H9 (cell line): ENCODE measurements around the gene GBP7. TPM values are rescaled to one million over a fixed set of nuclear protein-coding genes. Genes with fewer than 3 reads are reported as not detected.

Experiments
- DNase-seq: peaks from one replicate; pipeline ENCODE4 v3.0.0-alpha.2; 2017
- H2AFZ ChIP-seq: one replicate; pipeline ENCODE4 v1.6.1; 2013; ENCODE audit warnings: mild to moderate bottlenecking, low read length, control low read depth, moderate library complexity
- H2AK5ac ChIP-seq: 2 replicates; pipeline ENCODE4 v1.6.1; 2013; ENCODE audit warnings: low read length, control low read depth, mixed read lengths; ENCODE audit not compliant: insufficient read length
- H2BK120ac ChIP-seq: one replicate; pipeline ENCODE4 v1.6.1; 2013; ENCODE audit warnings: low read depth, mild to moderate bottlenecking, low read length, control low read depth, inconsistent platforms; ENCODE audit not compliant: poor library complexity, severe bottlenecking
- H2BK12ac ChIP-seq: 2 replicates; pipeline ENCODE4 v1.6.1; 2013; ENCODE audit warnings: low read length, control low read depth, mixed read lengths, low read depth; ENCODE audit not compliant: insufficient read length
- H2BK15ac ChIP-seq: 2 replicates; pipeline ENCODE4 v1.6.1; 2013; ENCODE audit warnings: low read depth, low read length, control low read depth
- H2BK20ac ChIP-seq: one replicate; pipeline ENCODE4 v1.6.1; 2013; ENCODE audit warnings: low read depth, mild to moderate bottlenecking, low read length, control low read depth, inconsistent platforms; ENCODE audit not compliant: poor library complexity, severe bottlenecking
- H2BK5ac ChIP-seq: 2 replicates; pipeline ENCODE4 v1.6.1; 2013; ENCODE audit warnings: low read length, control low read depth, mixed read lengths; ENCODE audit not compliant: insufficient read length
- H3K14ac ChIP-seq: 2 replicates; pipeline ENCODE4 v1.6.1; 2013; ENCODE audit warnings: low read length, control low read depth; ENCODE audit not compliant: insufficient read depth
- H3K18ac ChIP-seq: 2 replicates; pipeline ENCODE4 v1.6.1; 2013; ENCODE audit warnings: low read depth, mild to moderate bottlenecking, mixed read lengths, low read length, control low read depth; ENCODE audit not compliant: insufficient read length
- H3K23ac ChIP-seq: 2 replicates; pipeline ENCODE4 v1.6.1; 2013; ENCODE audit warnings: low read length, control low read depth, mixed read lengths, low read depth; ENCODE audit not compliant: insufficient read length
- H3K23me2 ChIP-seq: 2 replicates; pipeline ENCODE4 v1.6.1; 2013; ENCODE audit warnings: low read depth, mild to moderate bottlenecking, mixed read lengths, low read length, control low read depth; ENCODE audit not compliant: insufficient read length, poor library complexity, severe bottlenecking
- H3K27ac ChIP-seq: 2 replicates; pipeline ENCODE4 v1.5.1; 2013; ENCODE audit warnings: low read length, control low read depth, mixed read lengths, low read depth; ENCODE audit not compliant: insufficient read length
- H3K27me3 ChIP-seq: 2 replicates; pipeline ENCODE4 v1.6.1; 2013; ENCODE audit warnings: low read length, control low read depth, inconsistent platforms; ENCODE audit not compliant: insufficient read depth
- H3K4ac ChIP-seq: 2 replicates; pipeline ENCODE4 v1.6.1; 2013; ENCODE audit warnings: low read depth, mild to moderate bottlenecking, control low read depth, inconsistent platforms, low read length, moderate library complexity
- H3K4me1 ChIP-seq: 2 replicates; pipeline ENCODE4 v1.6.1; 2013; ENCODE audit warnings: low read length, control low read depth, inconsistent platforms; ENCODE audit not compliant: insufficient read depth
- H3K4me2 ChIP-seq: 2 replicates; pipeline ENCODE4 v1.6.1; 2013; ENCODE audit warnings: low read length, control low read depth, mixed read lengths; ENCODE audit not compliant: insufficient read length, insufficient read depth
- H3K56ac ChIP-seq: 2 replicates; pipeline ENCODE4 v1.6.1; 2013; ENCODE audit warnings: low read depth, mild to moderate bottlenecking, mixed read lengths, low read length, control low read depth; ENCODE audit not compliant: insufficient read length
- H3K79me1 ChIP-seq: 2 replicates; pipeline ENCODE4 v1.6.1; 2013; ENCODE audit warnings: low read depth, mild to moderate bottlenecking, moderate library complexity, low read length, control low read depth, inconsistent platforms; ENCODE audit not compliant: insufficient read depth, poor library complexity, severe bottlenecking
- H3K79me2 ChIP-seq: 2 replicates; pipeline ENCODE4 v1.6.1; 2013; ENCODE audit warnings: low read length, control low read depth, inconsistent platforms; ENCODE audit not compliant: insufficient read depth
- H3K9ac ChIP-seq: 2 replicates; pipeline ENCODE4 v1.6.1; 2013; ENCODE audit warnings: low read length, control low read depth, mixed read lengths; ENCODE audit not compliant: insufficient read length; ENCODE audit errors: extremely low read depth
- H3K9me3 ChIP-seq: one replicate; pipeline ENCODE4 v1.6.1; 2013; ENCODE audit warnings: low read depth, low read length, inconsistent platforms; ENCODE audit not compliant: control insufficient read depth
- H3T11ph ChIP-seq: one replicate; pipeline ENCODE4 v1.6.1; 2013; ENCODE audit warnings: mild to moderate bottlenecking, low read length, control low read depth, inconsistent platforms
- H4K20me1 ChIP-seq: one replicate; pipeline ENCODE4 v1.6.1; 2013; ENCODE audit not compliant: control insufficient read depth, insufficient read length, insufficient read depth
- H4K5ac ChIP-seq: 2 replicates; pipeline ENCODE4 v1.6.1; 2013; ENCODE audit warnings: low read depth, mild to moderate bottlenecking, mixed read lengths, low read length, control low read depth; ENCODE audit not compliant: insufficient read length
- H4K8ac ChIP-seq: replicated peaks from 2 replicates; pipeline ENCODE4 v1.6.1; 2013; ENCODE audit warnings: low read length, control low read depth, mixed read lengths, low read depth; ENCODE audit not compliant: insufficient read length
- H4K91ac ChIP-seq: 2 replicates; pipeline ENCODE4 v1.6.1; 2013; ENCODE audit warnings: low read depth, mild to moderate bottlenecking, moderate library complexity, mixed read lengths, low read length, control low read depth; ENCODE audit not compliant: insufficient read length
- H3K27ac Mint-ChIP-seq, 3 experiments: 2 replicates in 2 of 3; 3 replicates in 1 of 3; pipeline ENCODE4 v1.8.0; 2020 to 2021; ENCODE audit warnings: mixed read lengths in 3 of 3, mild to moderate bottlenecking in 1 of 3, moderate library complexity in 1 of 3
- H3K27me3 Mint-ChIP-seq: 2 replicates; pipeline ENCODE4 v1.8.0; 2021; ENCODE audit warnings: low read depth, mild to moderate bottlenecking, moderate library complexity, mixed read lengths
- H3K36me3 Mint-ChIP-seq, 3 experiments: 2 replicates in 2 of 3; 3 replicates in 1 of 3; pipeline ENCODE4 v1.8.0; 2020 to 2021; ENCODE audit warnings: low read depth in 3 of 3, mixed read lengths in 3 of 3; ENCODE audit not compliant: insufficient read depth in 1 of 3
- H3K4me1 Mint-ChIP-seq, 2 experiments: 2 replicates each; pipeline ENCODE4 v1.8.0; 2020; ENCODE audit warnings: mixed read lengths in 2 of 2
- H3K4me3 Mint-ChIP-seq, 2 experiments: 2 replicates in 1 of 2; 3 replicates in 1 of 2; pipeline ENCODE4 v1.8.0; 2020 to 2021; ENCODE audit warnings: mild to moderate bottlenecking in 2 of 2, mixed read lengths in 2 of 2, moderate library complexity in 1 of 2
- H3K9me3 Mint-ChIP-seq, 2 experiments: 2 replicates in 1 of 2; 3 replicates in 1 of 2; pipeline ENCODE4 v1.8.0; 2020; ENCODE audit warnings: mild to moderate bottlenecking in 2 of 2, mixed read lengths in 2 of 2, moderate library complexity in 1 of 2
- WGBS: extraction: QIAGEN DNeasy Blood & Tissue Kit; methylation state at CpG from one replicate; pipeline ENCODE4 v1.1.7; 2013; ENCODE audit warnings: missing lambda C conversion rate, low lambda C conversion rate, mixed read lengths; ENCODE audit not compliant: insufficient read length; ENCODE audit errors: extremely low coverage; 5-methylcytosine and 5-hydroxymethylcytosine counted together
- total RNA-seq: library from RNA; stranded (reverse); gene quantifications from 2 replicates; pipeline ENCODE4 v1.2.1, GENCODE V29; 2021
- TF ChIP-seq, protein P1 (sequence below): fragments of 200-600 bp; sonication (generic); conservative IDR thresholded peaks from 3 replicates; pipeline ENCODE4 v1.8.0; 2021; ENCODE audit warnings: antibody characterized with exemption, mild to moderate bottlenecking

The GBP7 gene
- total RNA-seq, 1 experiment from 2014 or later = not detected

- no peak overlapping the region for H2BK15ac ChIP-seq
- H4K8ac ChIP-seq = no peak overlapping the region
- no peak overlapping the region for H4K5ac ChIP-seq
- no peak overlapping the region for H3K4ac ChIP-seq
- H3K23ac ChIP-seq = no peak overlapping the region
- H3K27me3 ChIP-seq = no peaks in the 10 kb centered on the region
- no peak overlapping the region for H3K4me2 ChIP-seq
- H2BK20ac ChIP-seq = no peak overlapping the region
- no peak overlapping the region for H3K9ac ChIP-seq
- H2BK120ac ChIP-seq = no peak overlapping the region
- peaks cover 7% of the 10 kb centered on the region for H3K9me3 ChIP-seq
- H3K27me3 Mint-ChIP-seq = no peaks in the 10 kb centered on the region
- TF ChIP-seq, protein P1, sequence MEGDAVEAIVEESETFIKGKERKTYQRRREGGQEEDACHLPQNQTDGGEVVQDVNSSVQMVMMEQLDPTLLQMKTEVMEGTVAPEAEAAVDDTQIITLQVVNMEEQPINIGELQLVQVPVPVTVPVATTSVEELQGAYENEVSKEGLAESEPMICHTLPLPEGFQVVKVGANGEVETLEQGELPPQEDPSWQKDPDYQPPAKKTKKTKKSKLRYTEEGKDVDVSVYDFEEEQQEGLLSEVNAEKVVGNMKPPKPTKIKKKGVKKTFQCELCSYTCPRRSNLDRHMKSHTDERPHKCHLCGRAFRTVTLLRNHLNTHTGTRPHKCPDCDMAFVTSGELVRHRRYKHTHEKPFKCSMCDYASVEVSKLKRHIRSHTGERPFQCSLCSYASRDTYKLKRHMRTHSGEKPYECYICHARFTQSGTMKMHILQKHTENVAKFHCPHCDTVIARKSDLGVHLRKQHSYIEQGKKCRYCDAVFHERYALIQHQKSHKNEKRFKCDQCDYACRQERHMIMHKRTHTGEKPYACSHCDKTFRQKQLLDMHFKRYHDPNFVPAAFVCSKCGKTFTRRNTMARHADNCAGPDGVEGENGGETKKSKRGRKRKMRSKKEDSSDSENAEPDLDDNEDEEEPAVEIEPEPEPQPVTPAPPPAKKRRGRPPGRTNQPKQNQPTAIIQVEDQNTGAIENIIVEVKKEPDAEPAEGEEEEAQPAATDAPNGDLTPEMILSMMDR = no peak
- H3K36me3 Mint-ChIP-seq = peaks cover 0 to 9% (median 8%) of the 10 kb centered on the region in 3 experiments; a peak in 5 of 7 replicates
- H4K20me1 ChIP-seq = no peaks in the 10 kb centered on the region
- no peak overlapping the region for H2AFZ ChIP-seq
- H3K79me1 ChIP-seq = no peaks in the 10 kb centered on the region
- H3K27ac Mint-ChIP-seq = no peak overlapping the region
- no peak for DNase-seq
- no peak overlapping the region for H3T11ph ChIP-seq
- no peak overlapping the region for H2BK5ac ChIP-seq
- no peak overlapping the region for H4K91ac ChIP-seq
- no peaks in the 10 kb centered on the region for H3K23me2 ChIP-seq
- H3K56ac ChIP-seq = no peak overlapping the region
- H3K27ac ChIP-seq = no peak overlapping the region
- H3K14ac ChIP-seq = no peak overlapping the region
- H2AK5ac ChIP-seq = no peak overlapping the region
- no peak overlapping the region for H3K18ac ChIP-seq
- no CpG with 5 or more reads among the region's 2 CpGs for WGBS
- no peak overlapping the region for H3K4me3 Mint-ChIP-seq
- no peaks in the 10 kb centered on the region for H3K4me1 ChIP-seq
- no peaks in the 10 kb centered on the region for H3K79me2 ChIP-seq
- no peak overlapping the region for H2BK12ac ChIP-seq
- peaks cover 4 to 9% of the 10 kb centered on the region in 2 experiments; a peak in 1 of 4 replicates for H3K4me1 Mint-ChIP-seq
- H3K9me3 Mint-ChIP-seq = peaks cover 13 to 19% of the 10 kb centered on the region in 2 experiments
These were observed 24.9 kb upstream of the GBP7 start for GRCh38 chr1:89200663-89201062.
